Activated CD8-positive, alpha-beta memory T cell treated with anti-CD3 and anti-CD28 coated beads, Interleukin-2, amount 10 ng/mL, durations not matched to agents 7 days and 5 days (primary cell): ENCODE measurements around the gene ZNF292. TPM values are rescaled to one million over a fixed set of nuclear protein-coding genes. Genes with fewer than 3 reads are reported as not detected.
"Not testable (repeated sequence)": the region's sequence is repeated elsewhere in the genome, so short reads cannot be mapped to it uniquely, and the experiment has no call there.

Experiments used
- ATAC-seq: fragments of 150-1000 bp; cut with Tn5 transposase; one replicate; pipeline ENCODE4 v1.10.0; 2021; ENCODE audit warnings: moderate library complexity
- CTCF ChIA-PET: fragments of 350-600 bp; sonication (Branson Sonifier 250); formaldehyde crosslinking; loops from one replicate; lab custom pipeline; 2021; ENCODE audit warnings: antibody characterized with exemption; lab: Charles Lee
- DNase-seq: peaks from one replicate; pipeline ENCODE4 v3.0.0-alpha.2; 2020
- H3K27ac Mint-ChIP-seq: one replicate; pipeline ENCODE4 v1.8.0; 2021; ENCODE audit warnings: mild to moderate bottlenecking, mixed read lengths
- H3K27me3 Mint-ChIP-seq: one replicate; pipeline ENCODE4 v1.8.0; 2021; ENCODE audit warnings: mixed read lengths
- H3K36me3 Mint-ChIP-seq: one replicate; pipeline ENCODE4 v1.8.0; 2021; ENCODE audit warnings: mild to moderate bottlenecking, mixed read lengths
- H3K4me1 Mint-ChIP-seq: one replicate; pipeline ENCODE4 v1.8.0; 2021; ENCODE audit warnings: mixed read lengths
- H3K4me3 Mint-ChIP-seq: one replicate; pipeline ENCODE4 v1.8.0; 2021; ENCODE audit warnings: mild to moderate bottlenecking, moderate library complexity, mixed read lengths
- H3K9me3 Mint-ChIP-seq: one replicate; pipeline ENCODE4 v1.8.0; 2022; ENCODE audit warnings: low read depth, mixed read lengths
- total RNA-seq, 2 experiments: library from RNA; stranded (reverse); gene quantifications; one replicate each; pipeline ENCODE4 v1.2.3, GENCODE V29; 2021

ZNF292 gene
- total RNA-seq, 2 experiments from 2014 or later = 47.9 to 58.5 TPM

DNA sequence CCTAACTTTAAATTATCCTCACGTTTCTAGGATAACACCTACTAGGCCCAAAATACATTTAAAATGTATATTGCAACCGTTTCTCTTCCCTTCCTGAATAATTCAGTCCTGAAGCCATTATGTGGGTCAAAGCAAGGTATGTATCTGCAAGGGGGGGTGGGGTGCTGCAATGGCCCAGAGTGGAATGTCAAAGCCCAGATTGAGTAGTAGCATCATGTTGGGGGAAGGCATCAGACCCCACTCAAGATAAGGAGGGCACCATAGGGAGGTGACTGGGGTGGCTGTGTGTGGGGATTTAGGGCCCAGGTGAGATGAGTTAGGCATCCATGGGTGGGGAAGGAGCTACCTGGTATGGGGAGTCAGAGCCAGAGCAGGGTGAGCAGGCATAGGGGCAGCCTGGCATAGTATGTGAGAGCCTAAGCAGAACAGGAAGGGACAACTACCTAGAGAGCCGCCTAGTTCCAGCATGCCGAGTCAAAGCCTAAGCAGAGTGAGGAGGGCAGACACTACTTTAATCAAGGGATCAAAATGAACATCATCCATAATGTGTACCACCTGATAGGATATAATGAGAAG is 48.2 kb downstream of the ZNF292 start:
- no peak for DNase-seq
- Mint-ChIP-seq H3K4me1 (peaks cover 31% of the 10 kb centered on the region), H3K4me3 (no peak overlapping the region), H3K36me3 (peaks cover 42% of the 10 kb centered on the region), H3K9me3 (no peaks in the 10 kb centered on the region), H3K27me3 (no peaks in the 10 kb centered on the region), H3K27ac (no peak overlapping the region)
- CTCF ChIA-PET = interaction anchor here (0.7 to 1.4 kb wide), 3 partner anchors 13 to 47 kb away, joined by 3 to 4 read pairs (median 3); no protein-coding TSS in a partner anchor
- ATAC-seq = no peak

DNA sequence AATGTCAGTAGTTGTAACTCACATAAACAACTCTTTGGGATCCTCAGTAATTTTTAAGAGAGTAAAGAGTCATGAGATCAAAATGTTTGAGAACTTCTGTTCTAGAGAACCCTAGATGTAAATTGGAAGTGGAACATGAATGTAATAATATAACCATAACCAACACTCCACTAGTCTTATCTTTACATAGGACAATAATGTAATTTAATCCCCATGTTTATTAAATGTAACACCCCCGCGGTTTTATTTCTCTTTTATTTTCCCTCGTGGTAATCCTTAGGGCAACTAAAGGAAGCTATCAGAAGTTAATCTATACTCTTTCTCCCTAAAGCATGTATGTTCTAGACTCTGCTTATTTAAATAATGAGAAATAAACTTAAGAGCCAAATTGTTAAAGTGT is 54.4 kb downstream of the ZNF292 start:
- Mint-ChIP-seq H3K27ac (no peak overlapping the region), H3K9me3 (no peaks in the 10 kb centered on the region), H3K36me3 (peaks cover 29% of the 10 kb centered on the region), H3K27me3 (no peaks in the 10 kb centered on the region), H3K4me3 (no peak overlapping the region), H3K4me1 (peaks cover 47% of the 10 kb centered on the region)
- CTCF ChIA-PET = no interaction called here
- ATAC-seq (no peak), DNase-seq (no peak)

DNA sequence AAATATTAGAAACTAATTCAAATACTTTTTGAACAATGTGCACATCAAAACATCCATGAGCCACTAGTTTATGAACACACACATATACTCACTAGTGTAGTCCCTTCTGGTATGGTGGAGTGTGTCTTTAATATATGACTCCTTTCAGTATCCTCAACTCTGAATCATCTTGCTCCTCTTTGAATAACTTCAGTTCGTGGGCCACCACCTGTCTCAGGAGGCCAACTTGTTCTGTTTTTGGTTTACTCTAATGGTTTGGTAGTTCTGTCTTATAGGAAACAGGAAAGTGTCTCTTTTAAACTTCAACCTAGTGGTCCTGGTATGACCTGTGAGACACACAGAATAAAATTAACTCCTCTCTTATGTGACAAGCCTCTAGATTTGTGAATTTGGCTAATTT is 55.6 kb downstream of the ZNF292 start:
- H3K9me3 Mint-ChIP-seq = no peaks in the 10 kb centered on the region
- H3K36me3 Mint-ChIP-seq = peaks cover 24% of the 10 kb centered on the region
- no peak for DNase-seq
- ATAC-seq = peak; percentile 47
- H3K4me1 Mint-ChIP-seq = peaks cover 44% of the 10 kb centered on the region
- H3K4me3 Mint-ChIP-seq = no peak overlapping the region
- H3K27ac Mint-ChIP-seq = no peak overlapping the region
- no peaks in the 10 kb centered on the region for H3K27me3 Mint-ChIP-seq
- CTCF ChIA-PET = no interaction called here

DNA sequence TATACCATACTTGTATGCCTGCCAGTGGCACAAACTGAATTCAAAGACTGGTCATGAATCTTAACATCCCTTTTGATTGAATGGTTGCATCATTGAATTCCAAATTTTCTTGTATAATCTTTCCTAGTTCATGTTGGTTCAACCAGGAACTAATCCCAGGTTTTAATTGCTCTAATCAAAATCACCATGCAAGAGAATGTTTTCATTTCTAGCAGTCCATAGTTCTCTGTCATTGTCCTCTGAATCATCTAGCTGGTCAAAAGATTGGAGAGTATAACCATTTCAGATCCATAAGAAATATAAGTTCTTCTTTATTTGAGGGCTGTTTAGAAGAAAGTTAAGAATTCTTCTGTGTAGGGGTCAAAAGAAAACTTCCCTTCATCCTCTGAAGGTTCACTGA is 57.2 kb downstream of the ZNF292 start:
- Mint-ChIP-seq H3K9me3 (no peaks in the 10 kb centered on the region), H3K4me3 (no peak overlapping the region), H3K27me3 (no peaks in the 10 kb centered on the region), H3K36me3 (peaks cover 24% of the 10 kb centered on the region), H3K4me1 (peaks cover 42% of the 10 kb centered on the region), H3K27ac (no peak overlapping the region)
- CTCF ChIA-PET = interaction anchor here (0.8 kb wide), 1 partner anchor 67 kb away, joined by 3 read pairs; no protein-coding TSS in a partner anchor
- no peak for DNase-seq
- no peak for ATAC-seq

DNA sequence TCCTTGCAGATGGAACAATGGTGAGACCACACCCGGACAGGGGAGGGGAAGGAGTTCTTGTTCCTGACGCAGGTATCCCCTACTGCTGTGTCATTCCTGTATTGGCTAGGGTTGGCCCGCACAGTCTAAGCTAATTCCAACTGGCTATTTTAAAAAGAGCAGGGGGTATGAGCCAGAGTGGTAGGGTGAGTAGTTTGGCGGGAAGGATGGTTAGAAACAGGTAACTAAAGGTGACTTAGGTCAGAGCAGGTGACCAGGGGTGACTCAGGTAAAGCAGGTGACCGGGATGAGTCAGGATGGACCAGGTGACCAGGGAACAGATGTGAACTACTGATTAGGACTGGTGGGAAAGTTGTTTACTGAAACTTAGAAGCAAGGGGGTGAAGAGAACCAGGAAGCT is 58.0 kb downstream of the ZNF292 start:
- peaks cover 23% of the 10 kb centered on the region for H3K36me3 Mint-ChIP-seq

DNA sequence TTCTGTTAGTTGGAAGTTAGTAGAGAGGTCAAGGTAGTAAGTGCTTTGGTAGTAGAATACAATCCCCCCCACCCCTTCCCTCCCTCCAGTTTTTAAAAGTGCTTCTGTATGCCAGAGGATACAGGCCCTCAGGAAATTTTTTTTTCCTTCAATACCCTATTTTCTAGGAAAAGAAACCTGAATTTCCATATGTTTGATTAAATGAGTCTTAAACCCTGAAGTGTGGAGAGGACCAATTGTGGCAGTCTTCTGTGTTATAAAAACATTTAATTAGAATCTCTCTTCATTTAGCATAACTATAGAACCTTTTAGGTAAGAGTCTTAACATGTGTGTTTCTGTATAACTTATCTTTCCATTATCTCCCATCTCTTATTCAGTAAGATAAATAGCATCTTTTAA is 59.5 kb downstream of the ZNF292 start:
- ATAC-seq (no peak), DNase-seq (no peak)
- Mint-ChIP-seq H3K4me1 (peaks cover 26% of the 10 kb centered on the region), H3K27me3 (no peaks in the 10 kb centered on the region), H3K27ac (no peak overlapping the region), H3K9me3 (no peaks in the 10 kb centered on the region), H3K36me3 (peaks cover 27% of the 10 kb centered on the region), H3K4me3 (no peak overlapping the region)
- CTCF ChIA-PET = no interaction called here

More for the DNA sequence above, 58.0 kb downstream of the ZNF292 start:
- Mint-ChIP-seq H3K4me1 (peaks cover 37% of the 10 kb centered on the region), H3K27ac (no peak overlapping the region), H3K9me3 (no peaks in the 10 kb centered on the region), H3K27me3 (no peaks in the 10 kb centered on the region), H3K4me3 (no peak overlapping the region)
- DNase-seq = no peak
- CTCF ChIA-PET = no interaction called here
- no peak for ATAC-seq

DNA sequence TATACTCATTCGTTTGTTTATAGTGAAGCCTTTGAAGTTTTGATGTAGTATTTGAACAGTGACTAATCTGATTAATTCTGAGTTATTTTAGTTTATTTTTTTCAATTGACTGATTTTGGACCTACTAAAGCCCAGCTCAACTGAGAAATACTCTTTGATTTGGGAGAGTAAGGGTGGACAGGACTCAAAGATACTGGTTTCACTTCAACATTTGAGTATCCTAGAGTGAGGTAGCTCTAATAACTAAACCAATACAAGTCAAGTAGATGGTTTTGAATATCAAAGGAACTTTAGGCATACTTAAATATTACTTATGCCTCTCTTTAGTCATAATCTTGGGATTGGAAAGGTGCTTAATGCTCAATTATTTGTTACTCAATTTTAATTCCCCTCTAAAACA is 65.6 kb downstream of the ZNF292 start:
- no peaks in the 10 kb centered on the region for H3K9me3 Mint-ChIP-seq
- DNase-seq = no peak
- H3K4me3 Mint-ChIP-seq = no peak overlapping the region
- no peak for ATAC-seq
- H3K27ac Mint-ChIP-seq = no peak overlapping the region
- CTCF ChIA-PET = no interaction called here
- H3K27me3 Mint-ChIP-seq = no peaks in the 10 kb centered on the region
- peaks cover 58% of the 10 kb centered on the region for H3K36me3 Mint-ChIP-seq
- no peaks in the 10 kb centered on the region for H3K4me1 Mint-ChIP-seq

DNA sequence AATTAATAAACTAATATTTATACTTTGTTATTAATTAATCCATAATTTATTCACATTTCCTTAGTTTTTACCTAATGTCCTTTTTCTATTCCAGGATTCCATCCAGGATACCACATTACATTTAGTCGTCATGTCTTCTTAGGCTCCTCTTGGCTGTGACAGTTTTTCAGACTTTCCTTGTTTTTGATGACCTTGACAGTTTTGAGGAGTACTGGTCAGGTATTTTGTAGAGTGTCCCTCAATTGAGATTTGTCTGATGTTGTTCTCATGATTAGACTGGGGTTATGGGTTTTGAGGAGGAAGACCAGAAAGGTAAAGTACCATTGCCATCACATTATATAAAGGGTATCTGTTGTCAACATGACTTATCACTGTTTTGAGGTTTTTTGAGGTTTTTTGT is 67.3 kb downstream of the ZNF292 start:
- Mint-ChIP-seq H3K27ac (no peak overlapping the region), H3K27me3 (no peaks in the 10 kb centered on the region), H3K36me3 (peaks cover 50% of the 10 kb centered on the region), H3K9me3 (no peaks in the 10 kb centered on the region), H3K4me1 (no peaks in the 10 kb centered on the region), H3K4me3 (no peak overlapping the region)
- DNase-seq = no peak
- CTCF ChIA-PET = no interaction called here
- ATAC-seq = no peak

DNA sequence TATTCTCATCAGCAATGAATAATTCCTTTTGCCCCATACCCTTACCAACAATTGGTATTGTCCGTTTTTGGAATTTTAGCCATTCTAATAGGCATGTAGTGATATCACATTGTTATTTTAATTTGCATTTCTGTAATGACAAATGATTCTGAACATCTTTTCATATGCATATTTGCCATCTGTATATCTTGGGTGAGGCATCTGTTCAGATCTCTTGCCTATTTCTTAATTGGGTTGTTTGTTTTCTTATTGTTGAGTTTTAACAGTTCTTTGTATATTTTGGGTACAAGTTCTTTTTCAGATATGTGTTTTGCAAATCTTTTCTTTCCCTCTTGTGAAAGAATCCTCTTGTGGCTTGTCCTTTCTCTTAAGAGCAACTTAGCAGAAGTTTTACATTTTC is 69.6 kb downstream of the ZNF292 start:
- H3K4me1 Mint-ChIP-seq = no peaks in the 10 kb centered on the region
- DNase-seq (no peak), ATAC-seq (no peak)
- H3K27me3 Mint-ChIP-seq = no peaks in the 10 kb centered on the region
- H3K27ac Mint-ChIP-seq = no peak overlapping the region
- H3K4me3 Mint-ChIP-seq = no peak overlapping the region
- H3K9me3 Mint-ChIP-seq = no peaks in the 10 kb centered on the region
- CTCF ChIA-PET = no interaction called here
- H3K36me3 Mint-ChIP-seq = peaks cover 61% of the 10 kb centered on the region

DNA sequence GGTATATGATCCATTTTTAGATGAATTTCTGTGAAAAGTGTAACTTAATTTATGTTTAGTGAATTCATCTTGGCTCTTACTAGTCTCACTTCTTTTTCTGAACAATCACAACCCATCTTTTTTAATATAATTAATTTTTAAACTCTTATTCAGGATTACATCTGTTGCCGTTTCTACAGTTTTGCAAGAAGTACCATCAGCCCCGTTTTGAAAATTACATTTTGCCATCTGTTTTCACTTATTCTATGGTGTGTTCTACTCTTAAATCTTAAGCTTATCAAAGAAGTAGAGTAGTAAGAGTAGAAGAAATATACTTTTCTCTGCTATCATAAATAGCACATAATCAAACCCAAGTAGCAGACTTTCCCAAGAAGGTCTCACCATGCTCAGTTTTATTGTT is 70.1 kb downstream of the ZNF292 start:
- Mint-ChIP-seq H3K4me1 (no peaks in the 10 kb centered on the region), H3K27me3 (no peaks in the 10 kb centered on the region), H3K4me3 (no peak overlapping the region), H3K27ac (no peak overlapping the region), H3K36me3 (peaks cover 60% of the 10 kb centered on the region), H3K9me3 (no peaks in the 10 kb centered on the region)
- DNase-seq (no peak), ATAC-seq (no peak)
- CTCF ChIA-PET = interaction anchor here (0.9 kb wide), 1 partner anchor 12 kb away, joined by 3 read pairs; no protein-coding TSS in a partner anchor

DNA sequence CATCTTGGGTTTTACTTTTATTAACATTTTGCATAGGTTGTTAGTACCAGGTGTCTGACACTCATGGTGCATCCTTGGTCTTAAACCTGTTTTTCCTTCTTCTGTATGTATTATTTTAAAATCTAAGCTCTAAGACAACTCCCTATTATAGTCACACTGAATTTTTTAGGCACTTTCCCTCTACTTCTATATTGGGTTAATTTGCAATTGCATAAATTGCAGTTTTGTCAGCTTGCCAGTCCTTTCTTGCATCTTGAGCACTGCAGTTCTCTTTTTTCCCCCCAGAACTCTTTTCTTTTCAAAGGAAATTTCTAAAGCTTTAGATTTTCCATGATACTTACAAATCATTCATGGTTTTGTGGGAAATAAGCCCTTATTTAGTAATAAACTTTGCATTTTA is 70.6 kb downstream of the ZNF292 start:
- Mint-ChIP-seq H3K4me1 (peaks cover 1% of the 10 kb centered on the region), H3K27me3 (no peaks in the 10 kb centered on the region), H3K36me3 (peaks cover 58% of the 10 kb centered on the region), H3K27ac (no peak overlapping the region), H3K9me3 (no peaks in the 10 kb centered on the region), H3K4me3 (no peak overlapping the region)
- ATAC-seq (no peak), DNase-seq (no peak)
- CTCF ChIA-PET = interaction anchor here (0.9 kb wide), 1 partner anchor 11 kb away, joined by 3 read pairs; no protein-coding TSS in a partner anchor

DNA sequence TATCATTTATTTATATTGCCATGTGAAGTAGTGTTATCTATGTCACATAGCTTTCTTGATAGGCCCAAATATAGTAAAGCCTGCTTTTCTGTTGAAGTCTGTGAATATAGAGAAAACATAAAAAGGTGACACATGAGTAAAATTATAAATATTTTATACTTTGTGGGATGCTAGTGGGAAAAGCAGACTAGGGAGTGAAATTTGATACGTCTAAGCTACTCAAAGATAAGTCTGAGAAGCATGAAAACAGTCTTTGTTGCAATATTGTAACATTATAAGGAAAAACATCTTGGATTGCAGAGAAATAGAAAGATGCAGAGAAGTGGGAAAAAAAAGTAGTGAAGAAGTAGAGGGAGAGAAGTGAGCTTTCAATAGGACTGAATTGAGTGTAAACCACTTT is 75.4 kb downstream of the ZNF292 start:
- no peak for DNase-seq
- Mint-ChIP-seq H3K36me3 (peaks cover 28% of the 10 kb centered on the region), H3K9me3 (no peaks in the 10 kb centered on the region), H3K4me3 (no peak overlapping the region), H3K27ac (peak overlapping the region; percentile 8), H3K27me3 (no peaks in the 10 kb centered on the region), H3K4me1 (peaks cover 6% of the 10 kb centered on the region)
- ATAC-seq = no peak
- CTCF ChIA-PET = no interaction called here

DNA sequence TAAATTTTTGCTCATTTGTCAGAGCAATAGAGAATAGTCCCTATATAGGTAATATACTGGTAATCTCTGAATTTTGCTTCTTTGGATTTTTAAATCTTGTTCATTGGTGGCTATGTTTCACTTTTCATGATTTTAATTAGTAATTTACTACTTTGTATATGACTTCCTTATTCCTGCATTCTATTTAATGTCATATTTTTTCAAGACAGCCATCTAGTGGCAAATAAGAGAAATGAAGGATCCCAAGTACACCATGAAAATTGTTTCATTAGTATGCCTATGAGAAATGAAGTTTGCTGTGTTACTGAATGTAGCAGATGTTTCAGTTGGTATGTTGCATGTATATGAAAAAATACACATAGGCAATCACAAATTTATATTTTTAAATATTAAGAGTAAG is 82.4 kb downstream of the ZNF292 start:
- Mint-ChIP-seq H3K36me3 (peaks cover 27% of the 10 kb centered on the region), H3K4me3 (no peak overlapping the region), H3K27me3 (no peaks in the 10 kb centered on the region), H3K9me3 (no peaks in the 10 kb centered on the region), H3K27ac (no peak overlapping the region), H3K4me1 (peaks cover 4% of the 10 kb centered on the region)
- CTCF ChIA-PET = interaction anchor here (1.0 to 1.5 kb wide), 3 partner anchors 12 to 171 kb away, joined by 3 to 6 read pairs (median 5); no protein-coding TSS in a partner anchor
- DNase-seq = no peak
- ATAC-seq = peak; percentile 30

DNA sequence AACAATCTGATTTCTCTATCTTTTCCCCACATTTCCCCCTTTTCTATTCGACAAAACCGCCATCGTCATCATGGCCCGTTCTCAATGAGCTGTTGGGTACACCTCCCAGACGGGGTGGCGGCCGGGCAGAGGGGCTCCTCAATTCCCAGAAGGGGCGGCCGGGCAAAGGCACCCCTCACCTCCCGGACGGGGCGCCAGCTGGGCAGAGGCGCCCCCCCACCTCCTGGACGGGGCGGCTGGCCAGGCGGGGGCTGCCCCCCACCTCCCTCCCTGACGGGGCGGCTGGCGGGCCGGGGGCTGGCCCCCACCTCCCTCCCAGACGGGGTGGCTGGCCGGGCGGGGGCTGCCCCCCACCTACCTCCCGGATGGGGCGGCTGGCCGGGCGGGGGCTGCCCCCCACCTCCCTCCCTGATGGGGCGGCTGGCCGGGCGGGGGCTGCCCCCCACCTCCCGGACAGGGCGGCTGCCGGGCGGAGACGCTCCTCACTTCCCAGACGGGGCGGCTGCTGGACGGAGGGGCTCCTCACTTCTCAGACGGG is 83.8 kb downstream of the ZNF292 start:
- H3K4me1 Mint-ChIP-seq, H3K27ac Mint-ChIP-seq, H3K9me3 Mint-ChIP-seq, H3K27me3 Mint-ChIP-seq, CTCF ChIA-PET, DNase-seq, ATAC-seq, H3K4me3 Mint-ChIP-seq: not testable (repeated sequence)
- H3K36me3 Mint-ChIP-seq = peaks cover 26% of the 10 kb centered on the region
